CD4-positive, alpha-beta T cell (primary cell): ENCODE data around the gene TPM3. TPM values are rescaled to one million over a fixed set of nuclear protein-coding genes. Genes with fewer than 3 reads are reported as not detected.
"Not testable (repeated sequence)": the region's sequence is repeated elsewhere in the genome, so short reads cannot be mapped to it uniquely, and the experiment has no call there.

Source experiments
- ATAC-seq: fragments of 200-7000 bp; cut with Tn5 transposase; one replicate; pipeline ENCODE4 v1.10.0; 2022; ENCODE audit warnings: mild to moderate bottlenecking; ENCODE audit not compliant: poor library complexity
- CTCF ChIA-PET: fragments of 350-600 bp; sonication (Branson Sonifier 250); formaldehyde crosslinking; loops from one replicate; lab custom pipeline; 2021; ENCODE audit warnings: antibody characterized with exemption, inconsistent platforms; lab: Charles Lee
- POLR2A ChIA-PET: fragments of 350-600 bp; sonication (Branson Sonifier 250); formaldehyde crosslinking; loops from one replicate; lab custom pipeline; 2021; ENCODE audit warnings: antibody characterized with exemption, inconsistent platforms; lab: Charles Lee
- DNase-seq, 14 experiments: peaks; one replicate each; pipeline ENCODE4 v3.0.0-alpha.2; 2013 to 2020; ENCODE audit warnings: mixed read lengths in 2 of 14
- H3K27ac ChIP-seq, 2 donors: one replicate each; pipeline versions ENCODE4 v1.5.1 to v1.7.0; 2013; ENCODE audit warnings: low read length in 2 of 2, low read depth in 1 of 2, mild to moderate bottlenecking in 1 of 2
- H3K27me3 ChIP-seq, 2 experiments: 1 replicate in 1 of 2; 2 replicates in 1 of 2; pipeline versions ENCODE4 v1.6.1 to v1.7.0; 2013; ENCODE audit warnings: low read length in 2 of 2, control low read depth in 1 of 2, mild to moderate bottlenecking in 1 of 2, moderate library complexity in 1 of 2; ENCODE audit not compliant: insufficient read depth in 2 of 2, control insufficient read depth in 1 of 2
- H3K36me3 ChIP-seq: one replicate; pipeline ENCODE4 v1.6.1; 2013; ENCODE audit warnings: low read length, control low read depth; ENCODE audit not compliant: insufficient read depth
- H3K4me1 ChIP-seq: one replicate; pipeline ENCODE4 v1.6.1; 2013; ENCODE audit warnings: low read length, control low read depth; ENCODE audit not compliant: insufficient read depth
- H3K4me3 ChIP-seq: one replicate; pipeline ENCODE4 v1.5.1; 2013; ENCODE audit warnings: mild to moderate bottlenecking, low read length, moderate library complexity
- H3K9me3 ChIP-seq, 2 experiments: 1 replicate in 1 of 2; 2 replicates in 1 of 2; pipeline versions ENCODE4 v1.6.1 to v1.7.0; 2013; ENCODE audit warnings: low read length in 2 of 2, mild to moderate bottlenecking in 2 of 2, control low read depth in 1 of 2, moderate library complexity in 1 of 2; ENCODE audit not compliant: control insufficient read depth in 1 of 2, insufficient read depth in 1 of 2
- H3K27ac Mint-ChIP-seq: one replicate; pipeline ENCODE4 v1.8.0; 2020; ENCODE audit warnings: mixed read lengths
- H3K27me3 Mint-ChIP-seq: one replicate; pipeline ENCODE4 v1.8.0; 2021; ENCODE audit warnings: mixed read lengths
- H3K36me3 Mint-ChIP-seq: one replicate; pipeline ENCODE4 v1.8.0; 2021; ENCODE audit warnings: low read depth, mixed read lengths
- H3K4me1 Mint-ChIP-seq: one replicate; pipeline ENCODE4 v1.8.0; 2021; ENCODE audit warnings: low read depth, mixed read lengths
- H3K4me3 Mint-ChIP-seq: one replicate; pipeline ENCODE4 v1.8.0; 2020; ENCODE audit warnings: mild to moderate bottlenecking, mixed read lengths
- H3K9me3 Mint-ChIP-seq: one replicate; pipeline ENCODE4 v1.8.0; 2020; ENCODE audit warnings: mixed read lengths
- intact Hi-C, 2 experiments: fragments of 100-400 bp; cut with DNase I in 1 of 2; cut with micrococcal nuclease in 1 of 2; formaldehyde crosslinking; loops; one replicate each; pipeline versions ENCODE4 v1.15.1 to v1.9.0; 2023 to 2025; cut with DNase I, micrococcal nuclease
- total RNA-seq, 174 experiments: library from RNA in 2 of 174; stranded (reverse) in 2 of 174; gene quantifications; one replicate each; pipeline ENCODE4 v1.2.3 and lab custom pipeline; 2021 to 2026
- TF ChIP-seq, protein P1 (sequence below): fragments of 200-600 bp; IDR thresholded peaks from one replicate; pipeline ENCODE4 v1.8.0; 2022; ENCODE audit warnings: antibody characterized with exemption, mild to moderate bottlenecking

The TPM3 gene
- total RNA-seq, 2 experiments from 2014 or later = 345 to 357 TPM

- Histone ChIP-seq H3K27ac (no peak overlapping the region), H3K9me3 (no peaks in the 10 kb centered on the region), H3K36me3 (no peaks in the 10 kb centered on the region), H3K27me3 (no peaks in the 10 kb centered on the region), H3K4me3 (no peak overlapping the region), H3K4me1 (no peaks in the 10 kb centered on the region)
- intact Hi-C loops = no loop called here
- no peak for ATAC-seq
- Mint-ChIP-seq H3K36me3 (no peaks in the 10 kb centered on the region), H3K27me3 (no peaks in the 10 kb centered on the region), H3K9me3 (no peaks in the 10 kb centered on the region), H3K4me3 (no peak overlapping the region), H3K27ac (no peak overlapping the region), H3K4me1 (no peaks in the 10 kb centered on the region)
- TF ChIP-seq, protein P1, sequence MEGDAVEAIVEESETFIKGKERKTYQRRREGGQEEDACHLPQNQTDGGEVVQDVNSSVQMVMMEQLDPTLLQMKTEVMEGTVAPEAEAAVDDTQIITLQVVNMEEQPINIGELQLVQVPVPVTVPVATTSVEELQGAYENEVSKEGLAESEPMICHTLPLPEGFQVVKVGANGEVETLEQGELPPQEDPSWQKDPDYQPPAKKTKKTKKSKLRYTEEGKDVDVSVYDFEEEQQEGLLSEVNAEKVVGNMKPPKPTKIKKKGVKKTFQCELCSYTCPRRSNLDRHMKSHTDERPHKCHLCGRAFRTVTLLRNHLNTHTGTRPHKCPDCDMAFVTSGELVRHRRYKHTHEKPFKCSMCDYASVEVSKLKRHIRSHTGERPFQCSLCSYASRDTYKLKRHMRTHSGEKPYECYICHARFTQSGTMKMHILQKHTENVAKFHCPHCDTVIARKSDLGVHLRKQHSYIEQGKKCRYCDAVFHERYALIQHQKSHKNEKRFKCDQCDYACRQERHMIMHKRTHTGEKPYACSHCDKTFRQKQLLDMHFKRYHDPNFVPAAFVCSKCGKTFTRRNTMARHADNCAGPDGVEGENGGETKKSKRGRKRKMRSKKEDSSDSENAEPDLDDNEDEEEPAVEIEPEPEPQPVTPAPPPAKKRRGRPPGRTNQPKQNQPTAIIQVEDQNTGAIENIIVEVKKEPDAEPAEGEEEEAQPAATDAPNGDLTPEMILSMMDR = no peak
- CTCF ChIA-PET = no interaction called here
- no peak for DNase-seq
- POLR2A ChIA-PET = no interaction called here
Observed at GRCh38 chr1:154133256-154133655, 58.6 kb downstream of the TPM3 start.

GRCh38 chr1:154129391-154129970 lies 62.4 kb downstream of the TPM3 start:
- DNase-seq (no peak), ATAC-seq (no peak)
- Histone ChIP-seq H3K4me3 (no peak overlapping the region), H3K4me1 (no peaks in the 10 kb centered on the region), H3K9me3 (no peaks in the 10 kb centered on the region), H3K36me3 (no peaks in the 10 kb centered on the region), H3K27me3 (no peaks in the 10 kb centered on the region), H3K27ac (no peak overlapping the region)
- Mint-ChIP-seq H3K9me3 (no peaks in the 10 kb centered on the region), H3K27me3 (no peaks in the 10 kb centered on the region), H3K27ac (no peak overlapping the region), H3K4me1 (no peaks in the 10 kb centered on the region), H3K36me3 (no peaks in the 10 kb centered on the region), H3K4me3 (no peak overlapping the region)
- intact Hi-C loops = no loop called here
- TF ChIP-seq, protein P1 = no peak
- ChIA-PET CTCF (interaction anchor here (0.5 kb wide), 1 partner anchor 16 kb away, joined by 3 read pairs; no protein-coding TSS in a partner anchor), POLR2A (no interaction called here)

DNA sequence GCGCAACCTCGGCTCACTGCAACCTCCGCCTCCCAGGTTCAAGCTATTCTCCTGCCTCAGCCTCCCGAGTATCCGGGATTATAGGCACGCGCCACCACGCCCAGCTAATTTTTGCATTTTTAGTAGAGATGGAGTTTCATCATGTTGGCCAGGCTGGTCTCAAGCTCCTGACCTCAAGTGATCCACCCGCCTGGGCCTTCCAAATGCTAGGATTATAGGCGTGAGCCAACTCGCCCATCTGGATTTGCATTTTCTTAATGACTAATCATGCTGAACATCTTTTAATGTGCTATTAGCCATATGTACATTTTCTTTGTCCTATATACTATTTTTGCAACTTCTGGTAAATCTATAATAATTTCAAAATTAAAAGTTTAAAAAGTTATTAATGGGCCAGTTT lies 68.7 kb downstream of the TPM3 start:
- H3K4me3 ChIP-seq, DNase-seq, ATAC-seq, H3K9me3 Mint-ChIP-seq, H3K36me3 Mint-ChIP-seq, H3K27me3 Mint-ChIP-seq, H3K27ac Mint-ChIP-seq, H3K4me3 Mint-ChIP-seq, H3K4me1 ChIP-seq, H3K36me3 ChIP-seq, H3K27ac ChIP-seq, intact Hi-C loops, CTCF ChIA-PET, H3K27me3 ChIP-seq, H3K9me3 ChIP-seq, POLR2A ChIA-PET, H3K4me1 Mint-ChIP-seq: not testable (repeated sequence)

- Histone ChIP-seq H3K27ac (no peak overlapping the region), H3K4me3 (no peak overlapping the region), H3K27me3 (no peaks in the 10 kb centered on the region), H3K36me3 (no peaks in the 10 kb centered on the region), H3K4me1 (peaks cover 6% of the 10 kb centered on the region), H3K9me3 (no peaks in the 10 kb centered on the region)
- TF ChIP-seq, protein P1 = no peak
- H3K9me3 Mint-ChIP-seq = no peaks in the 10 kb centered on the region
- H3K4me1 Mint-ChIP-seq = peaks cover 10% of the 10 kb centered on the region
- intact Hi-C loops = no loop called here
- no peak for ATAC-seq
- H3K4me3 Mint-ChIP-seq = no peak overlapping the region
- no peaks in the 10 kb centered on the region for H3K27me3 Mint-ChIP-seq
- POLR2A ChIA-PET = no interaction called here
- H3K27ac Mint-ChIP-seq = no peak overlapping the region
- CTCF ChIA-PET = no interaction called here
- no peak for DNase-seq
- no peaks in the 10 kb centered on the region for H3K36me3 Mint-ChIP-seq
Observed at GRCh38 chr1:154117642-154118041, 74.3 kb downstream of the TPM3 start.
